ENCODE data around the gene HILPDA.

DNA sequence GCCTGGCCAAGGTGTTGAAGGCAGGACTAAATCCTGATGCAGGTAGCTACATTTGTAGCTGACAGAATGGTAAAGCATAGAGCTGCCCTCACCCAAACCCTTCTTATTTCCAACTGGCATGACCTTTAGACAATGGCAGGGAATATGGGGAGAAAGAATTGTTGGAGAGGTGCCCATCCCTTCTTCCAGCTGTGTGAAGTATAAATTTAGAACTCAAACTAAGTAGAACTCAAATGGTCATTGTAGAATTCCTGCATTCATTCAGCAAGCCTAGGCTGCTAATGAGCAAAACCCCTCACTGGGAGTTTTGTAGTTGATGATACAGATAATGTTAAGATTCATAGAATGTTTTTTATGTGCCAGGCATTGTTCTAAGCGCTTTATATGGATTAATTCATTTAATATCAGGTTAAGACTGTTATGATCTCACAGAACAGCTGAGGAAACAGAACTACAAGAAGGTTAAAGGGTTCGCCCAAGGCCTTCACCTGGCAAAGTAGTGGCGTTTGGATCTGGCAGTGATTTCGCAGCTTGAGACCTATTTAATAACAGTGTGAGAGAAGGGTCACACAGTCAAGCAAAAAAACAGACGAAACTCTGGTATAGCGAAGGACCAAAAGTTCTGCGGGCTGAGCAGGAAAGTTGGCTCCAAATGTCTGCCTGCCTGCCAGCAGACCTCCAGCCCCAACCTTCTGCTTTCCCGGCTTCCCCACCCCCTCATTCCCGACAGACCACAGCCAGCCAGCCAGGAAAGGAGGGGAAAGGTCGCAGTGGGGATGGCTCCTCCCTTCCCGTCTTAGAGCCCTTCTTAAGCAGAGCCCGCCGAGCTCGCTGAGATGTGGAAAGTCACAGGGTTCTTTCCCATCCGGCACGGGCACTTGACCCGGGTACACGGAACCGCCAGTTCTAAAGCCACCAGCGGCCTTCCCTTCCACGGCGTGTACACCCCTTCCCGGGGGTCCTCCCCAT, 1.6 kb upstream of the HILPDA start:
- TF ChIP-seq, protein P1, sequence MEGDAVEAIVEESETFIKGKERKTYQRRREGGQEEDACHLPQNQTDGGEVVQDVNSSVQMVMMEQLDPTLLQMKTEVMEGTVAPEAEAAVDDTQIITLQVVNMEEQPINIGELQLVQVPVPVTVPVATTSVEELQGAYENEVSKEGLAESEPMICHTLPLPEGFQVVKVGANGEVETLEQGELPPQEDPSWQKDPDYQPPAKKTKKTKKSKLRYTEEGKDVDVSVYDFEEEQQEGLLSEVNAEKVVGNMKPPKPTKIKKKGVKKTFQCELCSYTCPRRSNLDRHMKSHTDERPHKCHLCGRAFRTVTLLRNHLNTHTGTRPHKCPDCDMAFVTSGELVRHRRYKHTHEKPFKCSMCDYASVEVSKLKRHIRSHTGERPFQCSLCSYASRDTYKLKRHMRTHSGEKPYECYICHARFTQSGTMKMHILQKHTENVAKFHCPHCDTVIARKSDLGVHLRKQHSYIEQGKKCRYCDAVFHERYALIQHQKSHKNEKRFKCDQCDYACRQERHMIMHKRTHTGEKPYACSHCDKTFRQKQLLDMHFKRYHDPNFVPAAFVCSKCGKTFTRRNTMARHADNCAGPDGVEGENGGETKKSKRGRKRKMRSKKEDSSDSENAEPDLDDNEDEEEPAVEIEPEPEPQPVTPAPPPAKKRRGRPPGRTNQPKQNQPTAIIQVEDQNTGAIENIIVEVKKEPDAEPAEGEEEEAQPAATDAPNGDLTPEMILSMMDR (IDR thresholded peaks at IDR 0.05), result no peak
- TF ChIP-seq POLR2A (IDR thresholded peaks at IDR 0.05), result no peak
